ENCODE results near the gene ARL6IP6. TPM values are rescaled to one million over a fixed set of nuclear protein-coding genes. Genes with fewer than 3 reads are reported as not detected.

ARL6IP6 gene
- total RNA-seq, 1 experiment from 2014 or later, result 38.9 TPM

GRCh38 chr2:152706477-152707021 is 11.9 kb upstream of the ARL6IP6 start:
- in situ Hi-C loops (cut with HindIII; ENCODE audit: low pct_unique_long_range_greater_than_20kb, low sequenced_read_pairs), result no loop called here
- Histone ChIP-seq H3K9me3 (ENCODE audit: control insufficient read depth, insufficient read depth, low read depth, low read length) (no peaks in the 10 kb centered on the region; the same call in 1 of the 2 replicates), H3K27me3 (ENCODE audit: control insufficient read depth, insufficient read depth, low read length) (no peaks in the 10 kb centered on the region), H3K27ac (ENCODE audit: low read length) (no peak overlapping the region), H3K36me3 (ENCODE audit: control insufficient read depth, insufficient read depth, low read length) (peaks cover 16% of the 10 kb centered on the region), H3K4me1 (ENCODE audit: control insufficient read depth, insufficient read depth, low read length) (no peaks in the 10 kb centered on the region), H3K4me3 (ENCODE audit: low read depth in 2 of 2, low read length in 2 of 2) (no peak overlapping the region)
- POLR2A ChIA-PET, result no interaction called here
- ATAC-seq (no peak), DNase-seq (ENCODE audit: low read depth, low spot score) (no peak)
- TF ChIP-seq TCF7L2 (IDR thresholded peaks at IDR 0.05; ENCODE audit: low read depth, low read length), result no peak
- TF ChIP-seq POLR2AphosphoS5 (IDR thresholded peaks at IDR 0.05; ENCODE audit: low read depth, low read length), result no peak
- TF ChIP-seq SIN3A (IDR thresholded peaks at IDR 0.05; ENCODE audit: borderline replicate concordance, insufficient read depth, low read depth, low read length), result no peak
- no peak for TF ChIP-seq REST (IDR thresholded peaks at IDR 0.05; ENCODE audit: insufficient read depth in 1 of 2, low read depth in 2 of 2, low read length in 1 of 2)
- TF ChIP-seq CTCF (IDR thresholded peaks at IDR 0.05), result no peak
- intact Hi-C loops (cut with micrococcal nuclease; ENCODE audit: unreplicated experiment), result no loop called here
- CTCF ChIA-PET, result no interaction called here
- no TSS peak for BruUV-seq (replicated peaks)

- Histone ChIP-seq H3K27me3 (ENCODE audit: control insufficient read depth, insufficient read depth, low read length) (no peaks in the 10 kb centered on the region), H3K9me3 (ENCODE audit: control insufficient read depth, insufficient read depth, low read depth, low read length) (no peaks in the 10 kb centered on the region; the same call in 1 of the 2 replicates), H3K4me3 (ENCODE audit: low read depth in 2 of 2, low read length in 2 of 2) (no peak overlapping the region), H3K36me3 (ENCODE audit: control insufficient read depth, insufficient read depth, low read length) (peaks cover 32% of the 10 kb centered on the region), H3K27ac (ENCODE audit: low read length) (no peak overlapping the region), H3K4me1 (ENCODE audit: control insufficient read depth, insufficient read depth, low read length) (no peaks in the 10 kb centered on the region)
- BruUV-seq (replicated peaks), result no TSS peak
- DNase-seq (ENCODE audit: low read depth, low spot score) (no peak), ATAC-seq (no peak)
- no peak for TF ChIP-seq TCF7L2 (IDR thresholded peaks at IDR 0.05; ENCODE audit: low read depth, low read length)
- no peak for TF ChIP-seq CTCF (IDR thresholded peaks at IDR 0.05)
- ChIA-PET POLR2A (no interaction called here), CTCF (no interaction called here)
- in situ Hi-C loops (cut with HindIII; ENCODE audit: low pct_unique_long_range_greater_than_20kb, low sequenced_read_pairs), result no loop called here
- intact Hi-C loops (cut with micrococcal nuclease; ENCODE audit: unreplicated experiment), result no loop called here
These were observed 9.7 kb upstream of the ARL6IP6 start for GRCh38 chr2:152708742-152709141.

Measured in Panc1 (cell line).